Stomach (tissue), 4 donors: ENCODE data around the gene GNG2.

ENCODE experiments used
- CTCF ChIP-seq, 7 experiments: fragments of 450-650 bp in 4 of 7; fragments of 200-600 bp in 3 of 7; sonication (generic) in 3 of 7; IDR thresholded peaks; one replicate each; pipeline ENCODE4 v1.5.1; 2016 to 2019; ENCODE audit warnings: antibody characterized with exemption in 7 of 7, control low read depth in 2 of 7, mild to moderate bottlenecking in 1 of 7
- POLR2A ChIP-seq, 4 donors: fragments of 450-650 bp; IDR thresholded peaks; one replicate each; pipeline ENCODE4 v1.6.1; 2016; ENCODE audit warnings: antibody characterized with exemption in 4 of 4, control low read depth in 2 of 4, mild to moderate bottlenecking in 1 of 4, moderate library complexity in 1 of 4
- POLR2AphosphoS5 ChIP-seq, 3 donors: sonication (generic); formaldehyde crosslinking; IDR thresholded peaks; one replicate each; pipeline ENCODE4 v1.6.1; 2016; ENCODE audit warnings: antibody characterized with exemption in 3 of 3

DNA sequence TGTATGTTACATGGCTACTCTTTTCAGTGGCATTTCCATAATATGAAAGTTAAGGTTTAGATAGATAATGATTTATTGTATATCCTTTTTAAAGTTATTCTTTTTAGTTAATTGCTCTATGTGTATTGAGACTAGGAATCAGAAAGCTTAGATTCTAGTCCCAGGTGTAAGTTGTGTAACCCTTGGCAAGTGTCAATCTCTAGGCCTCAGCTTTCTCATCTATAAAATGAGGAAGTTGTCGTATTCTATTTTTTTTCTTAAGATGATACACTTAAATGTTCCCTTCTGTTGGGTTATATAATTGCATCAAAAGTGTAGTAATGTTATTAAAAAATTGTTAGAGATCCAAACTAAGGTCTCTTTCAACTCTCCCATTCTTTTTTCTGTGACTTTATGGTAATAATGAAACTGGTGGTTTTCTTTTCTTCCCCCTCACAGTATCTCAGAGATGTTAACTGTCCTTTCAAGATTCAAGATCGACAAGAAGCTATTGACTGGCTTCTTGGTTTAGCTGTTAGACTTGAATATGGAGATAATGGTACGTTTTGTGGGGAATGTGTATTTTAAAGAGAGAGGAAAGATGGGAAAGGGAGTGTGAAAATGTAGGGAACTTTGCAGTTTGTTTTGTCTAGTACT lies 133.0 kb downstream of the GNG2 start:
- no peak for TF ChIP-seq POLR2AphosphoS5 (IDR thresholded peaks at IDR 0.05)
- TF ChIP-seq CTCF (IDR thresholded peaks at IDR 0.05), result no peak
- no peak for TF ChIP-seq POLR2A (IDR thresholded peaks at IDR 0.05)
